ENCODE measurements around the gene SFRP5. TPM values are rescaled to one million over a fixed set of nuclear protein-coding genes. Genes with fewer than 3 reads are reported as not detected.

Gene SFRP5
- total and polyA plus RNA-seq, 2 donors (not counting 3 experiments of a cell fraction or from before 2014, with no cell fraction given): not detected

- no peak overlapping the region for H2AFZ ChIP-seq (ENCODE audit: low read depth, low read length)
- no peak for DNase-seq (ENCODE audit: low read depth, low spot score)
- intact Hi-C loops (cut with micrococcal nuclease) (no loop called here), dilution Hi-C loops (cut with MboI; ENCODE audit: extremely low pct_ligation_motif_present, low sequenced_read_pairs) (no loop called here)
- H3K4me1 ChIP-seq (ENCODE audit: control insufficient read depth, extremely low read depth, insufficient read depth, low read length): peaks cover 4% of the 10 kb centered on the region
- ChIA-PET CTCF (interaction anchor here (0.8 to 1.6 kb wide), 2 partner anchors 84 to 256 kb away, joined by 3 to 8 read pairs; no protein-coding TSS in a partner anchor), POLR2A (no interaction called here)
- no peaks in the 10 kb centered on the region for H3K36me3 ChIP-seq (ENCODE audit: control insufficient read depth in 2 of 2, extremely low read depth in 1 of 2, insufficient read depth in 2 of 2, low read length in 2 of 2)
- no peaks in the 10 kb centered on the region for H3K9me3 ChIP-seq (replicated peaks; ENCODE audit: control insufficient read depth, insufficient read depth, low read length)
- no peaks in the 10 kb centered on the region for H4K20me1 ChIP-seq (replicated peaks; ENCODE audit: control insufficient read depth, extremely low read depth, insufficient read depth, low read length)
- H3K79me2 ChIP-seq (ENCODE audit: control insufficient read depth, insufficient read depth, low read length): no peaks in the 10 kb centered on the region
- BruUV-seq (replicated peaks): no TSS peak
- no peak for FAIRE-seq
- TF ChIP-seq POLR2A (IDR thresholded peaks at IDR 0.05; ENCODE audit: low read depth, low read length): no peak
- no peak for TF ChIP-seq MAX (IDR thresholded peaks at IDR 0.05; ENCODE audit: insufficient read depth, insufficient read length)
- no peak for TF ChIP-seq FOS (IDR thresholded peaks at IDR 0.05; ENCODE audit: borderline replicate concordance, insufficient read depth, low read length)
- TF ChIP-seq JUN (IDR thresholded peaks at IDR 0.05; ENCODE audit: borderline replicate concordance, insufficient read depth, insufficient read length, low read depth): no peak
- TF ChIP-seq, protein P1, sequence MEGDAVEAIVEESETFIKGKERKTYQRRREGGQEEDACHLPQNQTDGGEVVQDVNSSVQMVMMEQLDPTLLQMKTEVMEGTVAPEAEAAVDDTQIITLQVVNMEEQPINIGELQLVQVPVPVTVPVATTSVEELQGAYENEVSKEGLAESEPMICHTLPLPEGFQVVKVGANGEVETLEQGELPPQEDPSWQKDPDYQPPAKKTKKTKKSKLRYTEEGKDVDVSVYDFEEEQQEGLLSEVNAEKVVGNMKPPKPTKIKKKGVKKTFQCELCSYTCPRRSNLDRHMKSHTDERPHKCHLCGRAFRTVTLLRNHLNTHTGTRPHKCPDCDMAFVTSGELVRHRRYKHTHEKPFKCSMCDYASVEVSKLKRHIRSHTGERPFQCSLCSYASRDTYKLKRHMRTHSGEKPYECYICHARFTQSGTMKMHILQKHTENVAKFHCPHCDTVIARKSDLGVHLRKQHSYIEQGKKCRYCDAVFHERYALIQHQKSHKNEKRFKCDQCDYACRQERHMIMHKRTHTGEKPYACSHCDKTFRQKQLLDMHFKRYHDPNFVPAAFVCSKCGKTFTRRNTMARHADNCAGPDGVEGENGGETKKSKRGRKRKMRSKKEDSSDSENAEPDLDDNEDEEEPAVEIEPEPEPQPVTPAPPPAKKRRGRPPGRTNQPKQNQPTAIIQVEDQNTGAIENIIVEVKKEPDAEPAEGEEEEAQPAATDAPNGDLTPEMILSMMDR (IDR thresholded peaks at IDR 0.05; ENCODE audit: extremely low read depth in 1 of 2, insufficient read depth in 1 of 2, low read depth in 1 of 2, low read length in 2 of 2): no peak
- TF ChIP-seq MYC (IDR thresholded peaks at IDR 0.05; ENCODE audit: low read depth, low read length): no peak
- TF ChIP-seq EZH2 (IDR thresholded peaks at IDR 0.05; ENCODE audit: borderline replicate concordance, low read depth, low read length, severe bottlenecking): no peak
- TF ChIP-seq GATA2 (IDR thresholded peaks at IDR 0.05; ENCODE audit: insufficient read depth, insufficient read length, low read depth, low read length): no peak
- no peak for TF ChIP-seq POLR2AphosphoS5 (IDR thresholded peaks at IDR 0.05; ENCODE audit: insufficient read depth, low read depth, low read length)
- H3K27me3 ChIP-seq (ENCODE audit: control insufficient read depth in 2 of 2, insufficient read depth in 2 of 2, low read length in 2 of 2): peaks cover 3 to 6% of the 10 kb centered on the region in 2 experiments
- no peaks in the 10 kb centered on the region for H3K9me1 ChIP-seq (replicated peaks; ENCODE audit: control insufficient read depth, extremely low read depth, insufficient read depth, low read length)
- H3K4me2 ChIP-seq (ENCODE audit: insufficient read depth, low read length): no peak overlapping the region
- H3K9ac ChIP-seq (replicated peaks; ENCODE audit: extremely low read depth, insufficient read depth, low read length): no peak overlapping the region
- H3K27ac ChIP-seq (ENCODE audit: insufficient read depth, low read depth, low read length): no peak overlapping the region
- no peak overlapping the region for H3K4me3 ChIP-seq (replicated peaks in 1 of 3; ENCODE audit: insufficient read depth in 1 of 3, low read depth in 1 of 3, low read length in 3 of 3)
These were observed 13.9 kb upstream of the SFRP5 start for GRCh38 chr10:97785731-97786130.

Measured in endothelial cell of umbilical vein (primary cell).